HepG2 (cell line): ENCODE measurements around the gene L3MBTL4. TPM values are rescaled to one million over a fixed set of nuclear protein-coding genes. Genes with fewer than 3 reads are reported as not detected.

Source experiments
- CBX1 ChIP-seq: IDR thresholded peaks from one replicate; pipeline ENCODE4 v1.6.1; 2016; ENCODE audit warnings: antibody characterized with exemption, low read depth
- CCDC6 ChIP-seq: sonication (generic); formaldehyde crosslinking; IDR thresholded peaks from 2 replicates; pipeline ENCODE4 v1.8.1; 2022; ENCODE audit warnings: mild to moderate bottlenecking, missing genetic modification reagents, moderate library complexity
- CENPX ChIP-seq: sonication (generic); formaldehyde crosslinking; IDR thresholded peaks from 2 replicates; pipeline ENCODE4 v1.9.0; 2021; ENCODE audit warnings: mild to moderate bottlenecking, missing genetic modification reagents, moderate library complexity
- EP300 ChIP-seq, 3 experiments: sonication (generic) in 1 of 3; formaldehyde crosslinking in 1 of 3; IDR thresholded peaks; 2 replicates each; pipeline versions ENCODE4 v1.5.1 to v1.6.1; 2011 to 2020; ENCODE audit warnings: low read depth in 2 of 3, low read length in 2 of 3, borderline replicate concordance in 1 of 3, improper control_type of control experiment in 1 of 3, mild to moderate bottlenecking in 1 of 3, missing genetic modification reagents in 1 of 3, moderate library complexity in 1 of 3
- HMG20A ChIP-seq: IDR thresholded peaks from 2 replicates; pipeline ENCODE4 v1.6.1; 2016; ENCODE audit warnings: borderline replicate concordance
- HMGXB4 ChIP-seq, 2 experiments: sonication (generic) in 1 of 2; formaldehyde crosslinking in 1 of 2; IDR thresholded peaks; 2 replicates each; pipeline versions ENCODE4 v1.4.0 to v1.6.1; 2018 to 2020; ENCODE audit warnings: missing genetic modification reagents in 2 of 2, borderline replicate concordance in 1 of 2, low read depth in 1 of 2, mild to moderate bottlenecking in 1 of 2, missing biosample characterization in 1 of 2
- HNF4G ChIP-seq, 2 experiments: sonication (generic) in 1 of 2; formaldehyde crosslinking in 1 of 2; IDR thresholded peaks; 2 replicates each; pipeline versions ENCODE4 v1.4.0 to v1.6.1; 2011 to 2020; ENCODE audit warnings: borderline replicate concordance in 2 of 2, low read depth in 2 of 2, mild to moderate bottlenecking in 2 of 2, low read length in 1 of 2, missing genetic modification reagents in 1 of 2, moderate library complexity in 1 of 2
- JUND ChIP-seq: sonication (generic); formaldehyde crosslinking; IDR thresholded peaks from 2 replicates; pipeline ENCODE4 v1.8.0; 2022; ENCODE audit warnings: mild to moderate bottlenecking, missing genetic modification reagents
- MED1 ChIP-seq: sonication (generic); formaldehyde crosslinking; IDR thresholded peaks from 2 replicates; pipeline ENCODE4 v1.4.0; 2020; ENCODE audit warnings: missing genetic modification reagents
- MIER3 ChIP-seq: IDR thresholded peaks from 2 replicates; pipeline ENCODE4 v1.6.1; 2016; ENCODE audit warnings: missing compliant biosample characterization, borderline replicate concordance
- RBAK ChIP-seq: sonication (generic); formaldehyde crosslinking; IDR thresholded peaks from 2 replicates; pipeline ENCODE4 v1.5.1; 2020; ENCODE audit warnings: mild to moderate bottlenecking, missing genetic modification reagents
- RXRA ChIP-seq: sonication (generic); formaldehyde crosslinking; IDR thresholded peaks from 2 replicates; pipeline ENCODE4 v1.5.1; 2020; ENCODE audit warnings: missing genetic modification reagents
- SKI ChIP-seq: fragments of 450-650 bp; IDR thresholded peaks from one replicate; pipeline ENCODE4 v1.6.1; 2018; ENCODE audit warnings: mild to moderate bottlenecking; ENCODE audit not compliant: partially characterized antibody
- SP1 ChIP-seq, 2 experiments: fragments of 450-650 bp in 1 of 2; sonication (generic) in 1 of 2; formaldehyde crosslinking in 1 of 2; IDR thresholded peaks; 2 replicates each; pipeline versions ENCODE4 v1.4.0 to v1.6.1; 2016 to 2020; ENCODE audit warnings: missing genetic modification reagents in 1 of 2
- ZBED4 ChIP-seq: sonication (generic); formaldehyde crosslinking; IDR thresholded peaks from 2 replicates; pipeline ENCODE4 v1.4.0; 2020; ENCODE audit warnings: missing genetic modification reagents, borderline replicate concordance
- ZBTB44 ChIP-seq: sonication (generic); formaldehyde crosslinking; IDR thresholded peaks from 2 replicates; pipeline ENCODE4 v1.4.0; 2020; ENCODE audit warnings: missing genetic modification reagents
- ZFP1 ChIP-seq: IDR thresholded peaks from 2 replicates; pipeline ENCODE4 v1.6.1; 2016
- ZNF234 ChIP-seq: sonication (generic); formaldehyde crosslinking; conservative IDR thresholded peaks from 2 replicates; pipeline ENCODE4 v1.5.1; 2020; ENCODE audit warnings: mild to moderate bottlenecking, missing genetic modification reagents
- ZNF276 ChIP-seq: sonication (generic); formaldehyde crosslinking; IDR thresholded peaks from 2 replicates; pipeline ENCODE4 v1.4.0; 2020; ENCODE audit warnings: mild to moderate bottlenecking, low read depth, missing genetic modification reagents
- ZNF678 ChIP-seq: sonication (generic); formaldehyde crosslinking; IDR thresholded peaks from 2 replicates; pipeline ENCODE4 v1.4.0; 2020; ENCODE audit warnings: mild to moderate bottlenecking, missing genetic modification reagents
- polyA plus RNA-seq, 8 experiments: library from polyadenylated mRNA; depleted of rRNA in 3 of 8; stranded (reverse) in 7 of 8; unstranded in 1 of 8; fragments of >200 nt; fragmentation: Illumina TruSeq in 4 of 8; extraction: Trizol in 4 of 8; gene quantifications; 2 replicates each; pipeline versions ENCODE4 v1.2.1 to v1.2.3, GENCODE V29; 2011 to 2016; ENCODE audit warnings: low read depth in 4 of 8, missing spikeins in 1 of 8, mixed read lengths in 1 of 8; ENCODE audit not compliant: insufficient read depth in 1 of 8
- total RNA-seq, 5 experiments: library from RNA; depleted of rRNA; stranded (reverse); fragments of >200 nt; fragmentation: Illumina TruSeq; extraction: Trizol; gene quantifications; 2 replicates each; pipeline ENCODE4 v1.2.3, GENCODE V29; 2016; ENCODE audit warnings: low read depth in 1 of 5

The L3MBTL4 gene
- total and polyA plus RNA-seq, 2 of the 13 experiments (the other 11 are each of a cell fraction or from before 2014, with no cell fraction given), result 10.8 to 13.3 TPM

- TF ChIP-seq HMG20A (CRISPR knock-in tag) (peak; percentile 87), MIER3 (CRISPR knock-in tag) (peak; percentile 86; the same call in 1 of the 2 replicates), SKI (peak; percentile 17), ZBTB44 (CRISPR knock-in tag) (no peak), SP1 (IDR thresholded peaks at IDR 0.05) (no peak), SP1 (CRISPR knock-in tag; IDR thresholded peaks at IDR 0.05) (no peak), HMGXB4 (CRISPR knock-in tag; IDR thresholded peaks at IDR 0.05; ENCODE audit: borderline replicate concordance in 1 of 2, low read depth in 1 of 2) (peak in 1 of 2 experiments; percentile 52; a peak in 1 of 4 replicates), ZNF276 (CRISPR knock-in tag) (no peak), CENPX (CRISPR knock-in tag) (no peak), HNF4G (IDR thresholded peaks at IDR 0.05; ENCODE audit: borderline replicate concordance, low read depth, low read length) (peak; percentile 89), HNF4G (CRISPR knock-in tag; IDR thresholded peaks at IDR 0.05; ENCODE audit: borderline replicate concordance, low read depth) (peak; percentile 82; the same call in 1 of the 2 replicates), RXRA (CRISPR knock-in tag) (peak; percentile 90), MED1 (CRISPR knock-in tag) (peak; percentile 91), CCDC6 (no peak), ZFP1 (0 out of 2 replicates have a peak, but pooled peaks have one; percentile 25), JUND (CRISPR knock-in tag) (peak; percentile 85; the same call in 1 of the 2 replicates), ZBED4 (CRISPR knock-in tag) (peak; percentile 51; the same call in 1 of the 2 replicates), ZNF234 (CRISPR knock-in tag) (no peak), EP300 (IDR thresholded peaks at IDR 0.05; ENCODE audit: low read depth in 2 of 2, low read length in 2 of 2) (peak in 1 of 2 experiments; percentile 79; a peak in 2 of 4 replicates), EP300 (CRISPR knock-in tag; IDR thresholded peaks at IDR 0.05; ENCODE audit: borderline replicate concordance) (peak; percentile 71; the same call in 1 of the 2 replicates), RBAK (CRISPR knock-in tag) (no peak), ZNF678 (CRISPR knock-in tag) (no peak), CBX1 (no peak)
Measured at GRCh38 chr18:5969989-5970403, 444.7 kb downstream of the L3MBTL4 start (continued).
